Endothelial cell of umbilical vein (primary cell): Measurements from ENCODE around the gene TEX264. TPM values are rescaled to one million over a fixed set of nuclear protein-coding genes. Genes with fewer than 3 reads are reported as not detected.

Experiments
- BruUV-seq: library from RNA; stranded (reverse); fragments of 400-500 nt; replicated peaks from 2 replicates; lab custom pipeline; 2021; lab: Mats Ljungman, UMichigan
- CTCF ChIA-PET: fragments of 300-600, 350-600 bp; sonication (Branson Sonifier 250); formaldehyde crosslinking; loops from one replicate; lab custom pipeline; 2021; ENCODE audit warnings: antibody characterized with exemption, inconsistent platforms; lab: Charles Lee
- POLR2A ChIA-PET: fragments of 300-600, 350-600 bp; sonication (Branson Sonifier 250); formaldehyde crosslinking; loops from one replicate; lab custom pipeline; 2021; ENCODE audit warnings: antibody characterized with exemption, inconsistent platforms; lab: Charles Lee
- DNase-seq: peaks from one replicate; pipeline ENCODE4 v3.0.0-alpha.2; 2011; ENCODE audit warnings: low read depth, low spot score
- FAIRE-seq: peaks from 2 replicates; lab custom pipeline; 2011; peaks lifted over from hg19 to GRCh38; lab: Jason Lieb, UNC
- H2AFZ ChIP-seq: 2 replicates; pipeline ENCODE4 v1.6.0; 2012; ENCODE audit warnings: low read depth, low read length, control low read depth, inconsistent platforms
- H3K27ac ChIP-seq: 2 replicates; pipeline ENCODE4 v1.5.1; 2011; ENCODE audit warnings: low read depth, mild to moderate bottlenecking, control low read depth, low read length, moderate library complexity; ENCODE audit not compliant: insufficient read depth
- H3K27me3 ChIP-seq, 2 experiments: 2 replicates each; pipeline versions ENCODE4 v1.6.0 to v1.6.1; 2011; ENCODE audit warnings: low read length in 2 of 2, mixed read lengths in 1 of 2; ENCODE audit not compliant: control insufficient read depth in 2 of 2, insufficient read depth in 2 of 2
- H3K36me3 ChIP-seq, 2 experiments: 2 replicates in 1 of 2; 3 replicates in 1 of 2; pipeline ENCODE4 v1.5.1; 2011; ENCODE audit warnings: low read length in 2 of 2, mild to moderate bottlenecking in 1 of 2, moderate library complexity in 1 of 2; ENCODE audit not compliant: control insufficient read depth in 2 of 2, insufficient read depth in 2 of 2; ENCODE audit errors: extremely low read depth in 1 of 2
- H3K4me1 ChIP-seq: 3 replicates; pipeline ENCODE4 v1.5.1; 2011; ENCODE audit warnings: mild to moderate bottlenecking, low read length; ENCODE audit not compliant: control insufficient read depth, insufficient read depth; ENCODE audit errors: extremely low read depth
- H3K4me2 ChIP-seq: 2 replicates; pipeline ENCODE4 v1.6.1; 2011; ENCODE audit warnings: low read length, control low read depth, mixed read lengths; ENCODE audit not compliant: insufficient read depth
- H3K4me3 ChIP-seq, 3 experiments: fragments of 200-600 bp in 1 of 3; sonication (generic), shearing (Covaris generic) in 1 of 3; replicated peaks in 1 of 3; 2 replicates each; pipeline ENCODE4 v1.5.1; 2011 to 2016; ENCODE audit warnings: control low read depth in 3 of 3, low read length in 3 of 3, mild to moderate bottlenecking in 2 of 3, inconsistent platforms in 1 of 3, low read depth in 1 of 3, moderate library complexity in 1 of 3; ENCODE audit not compliant: insufficient read depth in 1 of 3
- H3K79me2 ChIP-seq: 2 replicates; pipeline ENCODE4 v1.6.0; 2012; ENCODE audit warnings: low read length, inconsistent platforms; ENCODE audit not compliant: control insufficient read depth, insufficient read depth
- H3K9ac ChIP-seq: replicated peaks from 2 replicates; pipeline ENCODE3; 2011; ENCODE audit warnings: low read length, control low read depth; ENCODE audit not compliant: insufficient read depth; ENCODE audit errors: extremely low read depth
- H3K9me1 ChIP-seq: replicated peaks from 3 replicates; pipeline ENCODE4 v1.6.0; 2011; ENCODE audit warnings: mild to moderate bottlenecking, low read length; ENCODE audit not compliant: control insufficient read depth, insufficient read depth; ENCODE audit errors: extremely low read depth
- H3K9me3 ChIP-seq: replicated peaks from 2 replicates; pipeline ENCODE4 v1.5.1; 2012; ENCODE audit warnings: low read length, inconsistent platforms; ENCODE audit not compliant: control insufficient read depth, insufficient read depth
- H4K20me1 ChIP-seq: replicated peaks from 2 replicates; pipeline ENCODE3; 2011; ENCODE audit warnings: mild to moderate bottlenecking, low read length; ENCODE audit not compliant: control insufficient read depth, insufficient read depth; ENCODE audit errors: extremely low read depth
- EZH2 ChIP-seq: IDR thresholded peaks from 2 replicates; pipeline ENCODE4 v1.6.1; 2012; ENCODE audit warnings: borderline replicate concordance, low read depth, mild to moderate bottlenecking, moderate library complexity, low read length, inconsistent platforms; ENCODE audit not compliant: severe bottlenecking
- FOS ChIP-seq: IDR thresholded peaks from 2 replicates; pipeline ENCODE4 v1.6.1; 2011; ENCODE audit warnings: mild to moderate bottlenecking, low read length, moderate library complexity, borderline replicate concordance; ENCODE audit not compliant: insufficient read depth
- GATA2 ChIP-seq: IDR thresholded peaks from 2 replicates; pipeline ENCODE4 v1.7.0; 2011; ENCODE audit warnings: low read depth, mild to moderate bottlenecking, moderate library complexity, mixed read lengths, low read length; ENCODE audit not compliant: insufficient read length, insufficient read depth
- JUN ChIP-seq: IDR thresholded peaks from 2 replicates; pipeline ENCODE4 v1.6.1; 2011; ENCODE audit warnings: borderline replicate concordance, low read depth; ENCODE audit not compliant: insufficient read length, insufficient read depth
- MYC ChIP-seq: IDR thresholded peaks from one replicate; pipeline ENCODE4 v1.6.1; 2011; ENCODE audit warnings: mild to moderate bottlenecking, low read depth, low read length
- POLR2A ChIP-seq: IDR thresholded peaks from 2 replicates; pipeline ENCODE4 v1.6.1; 2012; ENCODE audit warnings: low read depth, mild to moderate bottlenecking, control low read depth, low read length
- POLR2AphosphoS5 ChIP-seq: IDR thresholded peaks from 2 replicates; pipeline ENCODE4 v1.6.1; 2012; ENCODE audit warnings: low read depth, mild to moderate bottlenecking, control low read depth, low read length, moderate library complexity; ENCODE audit not compliant: insufficient read depth
- dilution Hi-C: fragments of 300-500 bp; cut with MboI; formaldehyde crosslinking; loops from one replicate; pipeline ENCODE4 v1.15.0; 2019; ENCODE audit warnings: low sequenced_read_pairs; ENCODE audit not compliant: extremely low pct_ligation_motif_present
- intact Hi-C: fragments of 100-400 bp; cut with micrococcal nuclease; formaldehyde crosslinking; loops from one replicate; pipeline ENCODE4 v1.10.0; 2022
- polyA plus RNA-seq, 4 experiments: library from polyadenylated mRNA; depleted of rRNA in 3 of 4; stranded (reverse) in 3 of 4; unstranded in 1 of 4; fragments of >200 nt; gene quantifications; 2 replicates each; pipeline versions ENCODE4 v1.2.1 to v1.2.3, GENCODE V29; 2011 to 2012; ENCODE audit warnings: missing spikeins in 1 of 4
- total RNA-seq: library from RNA; stranded (reverse); gene quantifications from 2 replicates; pipeline ENCODE4 v1.2.3, GENCODE V29; 2021
- TF ChIP-seq, protein P1 (sequence below): IDR thresholded peaks from 2 replicates; pipeline ENCODE4 v1.6.1; 2011; ENCODE audit not compliant: insufficient read depth, insufficient read length
- TF ChIP-seq, protein P2 (sequence below), 2 donors: IDR thresholded peaks; 1 replicate in 1 of 2; 2 replicates in 1 of 2; pipeline ENCODE4 v1.5.1; 2011; ENCODE audit warnings: low read length in 2 of 2, mild to moderate bottlenecking in 2 of 2, moderate library complexity in 2 of 2, control low read depth in 1 of 2, inconsistent platforms in 1 of 2, low read depth in 1 of 2; ENCODE audit not compliant: insufficient read depth in 1 of 2; ENCODE audit errors: extremely low read depth in 1 of 2

Gene TEX264
- total and polyA plus RNA-seq, 2 donors (not counting 3 experiments of a cell fraction or from before 2014, with no cell fraction given), result 29.0 to 89.7 TPM

DNA sequence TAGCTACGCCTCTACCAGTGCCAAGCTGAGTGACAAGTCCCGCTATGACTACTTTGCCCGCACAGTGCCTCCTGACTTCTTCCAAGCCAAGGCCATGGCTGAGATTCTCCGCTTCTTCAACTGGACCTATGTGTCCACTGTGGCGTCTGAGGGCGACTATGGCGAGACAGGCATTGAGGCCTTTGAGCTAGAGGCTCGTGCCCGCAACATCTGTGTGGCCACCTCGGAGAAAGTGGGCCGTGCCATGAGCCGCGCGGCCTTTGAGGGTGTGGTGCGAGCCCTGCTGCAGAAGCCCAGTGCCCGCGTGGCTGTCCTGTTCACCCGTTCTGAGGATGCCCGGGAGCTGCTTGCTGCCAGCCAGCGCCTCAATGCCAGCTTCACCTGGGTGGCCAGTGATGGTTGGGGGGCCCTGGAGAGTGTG is 41.5 kb downstream of the TEX264 start:
- intact Hi-C loops, result no loop called here
- no peak for FAIRE-seq

More for the DNA sequence above, 41.5 kb downstream of the TEX264 start:
- Histone ChIP-seq H3K27me3 (peaks cover 2 to 8% of the 10 kb centered on the region in 2 experiments), H3K27ac (no peak overlapping the region), H3K9me3 (no peaks in the 10 kb centered on the region), H4K20me1 (no peaks in the 10 kb centered on the region), H3K79me2 (no peaks in the 10 kb centered on the region), H3K4me3 (no peak overlapping the region), H3K4me1 (no peaks in the 10 kb centered on the region), H3K9me1 (no peaks in the 10 kb centered on the region), H3K4me2 (no peak overlapping the region), H2AFZ (no peak overlapping the region), H3K36me3 (no peaks in the 10 kb centered on the region), H3K9ac (no peak overlapping the region)
- TF ChIP-seq MYC (no peak), FOS (no peak), POLR2A (no peak), JUN (no peak), EZH2 (no peak), GATA2 (no peak), POLR2AphosphoS5 (no peak)
- TF ChIP-seq, protein P1, sequence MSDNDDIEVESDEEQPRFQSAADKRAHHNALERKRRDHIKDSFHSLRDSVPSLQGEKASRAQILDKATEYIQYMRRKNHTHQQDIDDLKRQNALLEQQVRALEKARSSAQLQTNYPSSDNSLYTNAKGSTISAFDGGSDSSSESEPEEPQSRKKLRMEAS, result no peak
- TF ChIP-seq, protein P2, sequence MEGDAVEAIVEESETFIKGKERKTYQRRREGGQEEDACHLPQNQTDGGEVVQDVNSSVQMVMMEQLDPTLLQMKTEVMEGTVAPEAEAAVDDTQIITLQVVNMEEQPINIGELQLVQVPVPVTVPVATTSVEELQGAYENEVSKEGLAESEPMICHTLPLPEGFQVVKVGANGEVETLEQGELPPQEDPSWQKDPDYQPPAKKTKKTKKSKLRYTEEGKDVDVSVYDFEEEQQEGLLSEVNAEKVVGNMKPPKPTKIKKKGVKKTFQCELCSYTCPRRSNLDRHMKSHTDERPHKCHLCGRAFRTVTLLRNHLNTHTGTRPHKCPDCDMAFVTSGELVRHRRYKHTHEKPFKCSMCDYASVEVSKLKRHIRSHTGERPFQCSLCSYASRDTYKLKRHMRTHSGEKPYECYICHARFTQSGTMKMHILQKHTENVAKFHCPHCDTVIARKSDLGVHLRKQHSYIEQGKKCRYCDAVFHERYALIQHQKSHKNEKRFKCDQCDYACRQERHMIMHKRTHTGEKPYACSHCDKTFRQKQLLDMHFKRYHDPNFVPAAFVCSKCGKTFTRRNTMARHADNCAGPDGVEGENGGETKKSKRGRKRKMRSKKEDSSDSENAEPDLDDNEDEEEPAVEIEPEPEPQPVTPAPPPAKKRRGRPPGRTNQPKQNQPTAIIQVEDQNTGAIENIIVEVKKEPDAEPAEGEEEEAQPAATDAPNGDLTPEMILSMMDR (IDR thresholded peaks at IDR 0.05; ENCODE audit: extremely low read depth in 1 of 2, insufficient read depth in 1 of 2, low read depth in 1 of 2, low read length in 2 of 2), result no peak
- BruUV-seq, result no TSS peak
- DNase-seq, result no peak
- dilution Hi-C loops, result no loop called here
- POLR2A ChIA-PET, result no interaction called here
- CTCF ChIA-PET, result no interaction called here
